Skeletal muscle cell (primary cell): Measurements from ENCODE around the gene MAD1L1.

ENCODE experiments used
- DNase-seq: peaks from one replicate; pipeline ENCODE4 v3.0.0-alpha.2; 2010; ENCODE audit warnings: low read depth
- H3K4me3 ChIP-seq: 2 replicates; pipeline ENCODE4 v1.5.1; 2011; ENCODE audit warnings: low read depth, mild to moderate bottlenecking, control low read depth, low read length, moderate library complexity

Gene MAD1L1

GRCh38 chr7:1922870-1923236 lies 309.9 kb downstream of the MAD1L1 start:
- no peak for DNase-seq

GRCh38 chr7:1922071-1922869 lies 310.5 kb downstream of the MAD1L1 start:
- DNase-seq = no peak
- H3K4me3 ChIP-seq = no peak overlapping the region

More at GRCh38 chr7:1922870-1923236, 309.9 kb downstream of the MAD1L1 start:
- no peak overlapping the region for H3K4me3 ChIP-seq

- no peak overlapping the region for H3K4me3 ChIP-seq
Measured at GRCh38 chr7:1920881-1921280, 311.9 kb downstream of the MAD1L1 start.

GRCh38 chr7:1920266-1920681 lies 312.5 kb downstream of the MAD1L1 start:
- no peak for DNase-seq
- H3K4me3 ChIP-seq = no peak overlapping the region

More at GRCh38 chr7:1920881-1921280, 311.9 kb downstream of the MAD1L1 start:
- no peak for DNase-seq

DNA sequence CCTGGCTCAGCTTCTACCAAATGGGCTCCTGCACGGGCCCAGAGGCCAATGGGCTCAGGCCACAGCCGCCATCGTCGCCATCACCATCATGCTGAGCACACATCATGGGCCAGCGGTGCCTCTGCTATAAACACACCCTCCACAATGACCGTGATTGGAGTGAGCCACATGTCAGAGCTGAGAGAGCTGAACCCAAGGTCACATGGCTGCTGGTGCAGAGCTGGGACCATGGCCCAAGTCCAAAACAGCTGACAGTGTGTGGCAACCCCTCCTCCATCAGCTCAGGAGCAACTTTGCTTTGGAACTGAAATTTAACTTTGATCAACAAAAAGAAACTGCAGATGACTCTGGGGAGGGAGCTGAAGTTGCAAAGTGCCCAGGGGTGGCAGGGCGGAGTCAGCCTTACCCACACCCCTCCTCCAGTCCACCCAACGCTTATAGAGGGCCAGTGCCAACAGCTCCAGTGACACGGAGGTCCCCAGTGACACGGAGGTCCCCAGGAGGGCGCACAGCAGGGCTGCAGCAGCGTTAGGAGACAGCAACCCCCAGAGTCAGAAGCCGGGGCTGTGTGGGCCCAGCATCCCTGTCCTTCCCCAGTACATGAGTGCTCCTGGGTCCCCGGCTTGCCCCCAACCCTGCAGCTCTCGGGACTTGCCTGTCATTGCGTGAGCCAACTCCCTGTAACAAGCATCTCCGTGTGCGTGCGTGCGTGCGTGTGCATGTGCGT lies 313.0 kb downstream of the MAD1L1 start:
- H3K4me3 ChIP-seq = no peak overlapping the region
- DNase-seq = no peak

DNA sequence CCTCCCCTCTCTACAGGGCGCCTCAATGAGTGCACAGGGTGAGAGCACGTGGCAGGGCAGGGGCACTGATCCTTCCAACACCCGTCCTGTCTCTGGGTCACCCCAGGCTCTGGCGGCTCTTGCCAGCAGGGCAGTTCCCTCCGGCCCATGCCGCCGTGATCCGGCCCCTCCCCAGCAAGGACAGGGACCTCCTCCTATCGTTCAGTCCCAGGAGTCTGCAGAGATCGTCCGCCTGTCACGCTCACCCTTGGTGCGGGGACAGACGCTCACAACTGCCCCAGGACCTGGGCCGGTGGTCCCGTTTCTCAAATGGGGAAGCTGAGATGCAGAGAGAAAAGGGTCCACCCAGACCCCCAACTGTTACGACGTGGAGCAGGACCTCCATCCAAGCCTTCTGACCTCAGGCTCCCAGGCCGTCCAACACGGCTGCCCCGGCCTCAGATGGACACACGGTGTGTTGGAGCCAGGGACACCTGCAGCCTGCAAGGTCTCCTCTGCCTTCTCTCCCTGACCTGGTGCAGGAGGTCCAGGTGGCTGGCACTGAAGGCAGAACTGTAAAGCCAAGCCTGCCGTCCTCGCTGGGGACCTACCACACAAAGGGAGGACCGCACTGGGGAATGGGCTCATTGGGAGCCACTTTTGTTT lies 313.7 kb downstream of the MAD1L1 start:
- no peak for DNase-seq
- H3K4me3 ChIP-seq = no peak overlapping the region

GRCh38 chr7:1918063-1918645 lies 314.6 kb downstream of the MAD1L1 start:
- no peak for DNase-seq
- H3K4me3 ChIP-seq = no peak overlapping the region

GRCh38 chr7:1917221-1918062 lies 315.3 kb downstream of the MAD1L1 start:
- no peak for DNase-seq
- no peak overlapping the region for H3K4me3 ChIP-seq

- no peak overlapping the region for H3K4me3 ChIP-seq
- no peak for DNase-seq
Measured at GRCh38 chr7:1916601-1916970, 316.2 kb downstream of the MAD1L1 start.

- DNase-seq = no peak
Measured at GRCh38 chr7:1915956-1916600, 316.7 kb downstream of the MAD1L1 start.

DNA sequence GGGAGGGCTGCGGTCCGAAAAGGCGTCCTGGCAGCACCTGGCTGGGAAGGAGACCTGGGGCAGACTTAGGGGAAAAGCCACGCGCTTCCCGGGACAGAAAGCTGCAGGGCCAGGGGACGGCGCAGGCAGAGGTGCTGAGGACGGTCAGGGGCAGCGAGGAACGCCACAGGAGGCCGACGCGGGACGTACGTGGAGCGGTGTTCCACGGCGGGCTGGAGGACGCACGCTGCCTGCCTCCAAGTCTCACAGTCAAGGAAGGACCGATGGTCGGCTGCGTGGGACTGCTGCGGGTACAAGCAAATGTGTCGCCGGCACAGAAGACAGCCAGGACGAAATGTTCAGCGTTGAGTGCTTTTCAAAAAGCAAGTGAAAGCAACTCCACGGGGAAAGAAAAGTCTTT lies 317.4 kb downstream of the MAD1L1 start:
- DNase-seq = no peak

More at GRCh38 chr7:1915956-1916600, 316.7 kb downstream of the MAD1L1 start:
- H3K4me3 ChIP-seq = no peak overlapping the region

GRCh38 chr7:1914743-1915142 lies 318.0 kb downstream of the MAD1L1 start:
- no peak for DNase-seq
- H3K4me3 ChIP-seq = no peak overlapping the region

More for the DNA sequence above, 317.4 kb downstream of the MAD1L1 start:
- H3K4me3 ChIP-seq = no peak overlapping the region

- no peak overlapping the region for H3K4me3 ChIP-seq
- no peak for DNase-seq
Measured at GRCh38 chr7:1914321-1914720, 318.4 kb downstream of the MAD1L1 start.

DNA sequence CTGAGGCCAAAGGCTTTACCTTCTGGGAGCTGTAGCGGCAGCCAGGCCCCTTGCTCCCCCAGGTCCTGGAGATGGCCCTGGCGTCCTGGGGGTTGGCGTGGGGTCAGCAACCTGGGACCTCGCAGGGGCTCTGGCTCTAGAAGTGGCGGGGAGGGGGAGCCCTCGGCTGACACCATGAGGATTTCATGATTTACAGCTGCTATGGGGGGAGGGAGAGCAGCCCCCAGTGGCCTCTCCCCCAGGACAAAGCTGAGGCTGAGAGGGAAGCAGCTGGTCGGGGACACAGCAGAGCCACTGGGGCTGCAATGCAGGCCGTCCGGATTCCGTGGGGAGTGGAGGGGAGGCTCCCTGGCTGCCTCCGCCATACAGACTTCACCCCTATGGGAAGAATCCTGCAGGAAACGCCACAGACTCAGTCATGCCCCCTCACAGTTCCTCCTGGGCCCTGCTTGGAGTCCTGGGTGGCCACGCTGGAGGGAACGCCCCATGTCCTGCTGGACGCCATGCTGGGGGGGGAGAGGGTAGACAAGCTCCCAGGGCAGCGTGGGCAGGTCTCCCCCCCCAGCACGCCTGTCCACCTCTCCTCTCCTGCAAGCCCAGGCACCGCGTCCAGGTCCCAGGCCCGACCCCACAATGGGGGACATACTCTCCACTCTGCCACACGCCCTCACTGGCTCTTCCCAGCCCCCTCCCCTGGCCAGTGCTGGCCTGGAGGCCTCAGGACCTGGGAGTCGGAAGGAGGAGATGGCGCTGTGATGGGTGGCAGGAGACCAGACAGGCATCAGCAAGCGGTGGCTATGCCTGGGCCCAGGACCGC lies 319.1 kb downstream of the MAD1L1 start:
- no peak overlapping the region for H3K4me3 ChIP-seq
- no peak for DNase-seq

DNA sequence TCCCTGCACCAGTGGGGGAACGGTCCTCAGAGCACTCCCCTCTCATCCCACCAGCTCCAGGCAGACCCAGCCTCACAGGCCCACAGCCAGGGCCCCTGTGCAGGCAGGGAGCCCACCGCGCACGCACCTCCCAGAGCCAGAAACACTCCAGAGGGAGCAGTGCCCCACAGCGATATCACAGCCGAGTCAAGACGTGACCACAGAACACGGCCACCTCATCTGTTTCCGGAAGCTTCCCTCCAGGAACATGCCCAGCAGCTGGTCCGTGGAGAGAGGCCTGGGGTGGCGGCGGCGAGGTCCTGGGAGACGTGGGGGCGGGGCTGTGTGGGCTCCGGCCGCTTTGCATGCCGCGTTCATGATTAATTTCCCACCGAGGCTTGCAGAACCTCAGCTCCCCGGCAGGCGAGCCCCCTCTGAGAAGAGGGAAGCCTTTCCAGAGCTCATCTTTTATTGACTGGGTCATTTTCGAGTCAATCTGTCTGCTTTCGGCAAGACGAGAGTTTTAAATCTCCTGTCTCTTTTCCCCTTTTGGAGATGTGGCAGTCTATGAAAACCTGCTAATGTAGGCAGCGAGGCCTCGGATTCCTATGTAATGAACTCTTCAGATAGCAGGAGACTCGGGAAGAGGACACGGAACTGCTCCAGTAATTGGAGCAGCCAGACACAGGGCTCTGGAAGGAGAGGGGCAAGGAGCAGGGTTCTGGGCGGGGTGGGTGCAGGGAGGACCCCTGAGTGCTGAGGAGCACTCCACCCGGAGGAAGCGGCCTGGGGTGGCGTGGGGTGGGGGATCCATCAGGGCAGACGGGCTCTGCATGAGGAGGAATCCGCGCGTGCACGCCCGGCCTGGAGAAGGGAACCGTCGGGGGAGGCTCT lies 319.9 kb downstream of the MAD1L1 start:
- DNase-seq = peak; percentile 67

DNA sequence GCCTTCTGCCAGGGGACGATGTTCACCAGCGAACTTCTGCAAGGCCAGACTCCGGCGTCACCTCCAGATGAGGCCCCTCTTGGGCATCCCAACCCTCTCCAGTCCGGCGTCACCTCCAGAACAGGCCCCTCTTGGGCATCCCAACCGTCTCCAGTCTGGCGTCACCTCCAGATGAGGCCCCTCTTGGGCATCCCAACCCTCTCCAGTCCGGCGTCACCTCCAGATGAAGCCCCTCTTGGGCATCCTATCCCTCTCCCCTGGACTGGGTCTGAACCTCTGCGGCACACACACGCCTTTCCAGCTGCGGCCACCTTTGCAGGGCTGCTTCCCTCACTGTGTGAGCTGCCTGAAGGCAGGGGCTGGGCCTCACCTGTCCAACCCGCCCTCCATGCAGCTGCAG lies 321.2 kb downstream of the MAD1L1 start:
- DNase-seq = no peak
- no peak overlapping the region for H3K4me3 ChIP-seq

More for the DNA sequence above, 319.9 kb downstream of the MAD1L1 start:
- no peak overlapping the region for H3K4me3 ChIP-seq

DNA sequence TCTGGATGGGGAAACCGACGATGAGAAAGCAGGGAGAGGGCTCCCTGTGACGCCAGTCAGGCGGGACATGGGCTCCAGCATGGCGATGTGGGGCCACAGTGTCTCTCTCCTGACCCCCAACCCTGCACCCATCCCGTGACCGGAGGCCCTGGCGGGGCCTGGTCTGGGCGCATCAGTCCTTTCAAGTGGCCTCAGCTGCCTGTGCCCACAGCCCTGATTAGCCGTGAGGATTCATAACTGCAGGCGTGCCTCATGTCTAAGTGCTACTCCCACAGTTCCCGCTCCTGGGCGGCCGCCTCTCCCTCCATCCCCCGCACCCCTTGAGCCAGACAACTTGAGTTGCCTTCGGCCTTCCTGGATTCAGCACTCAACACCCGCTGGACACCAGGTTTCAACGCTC lies 321.9 kb downstream of the MAD1L1 start:
- no peak overlapping the region for H3K4me3 ChIP-seq
- DNase-seq = no peak
